H1 (cell line): Measurements from ENCODE around the gene BPIFB6. TPM values are rescaled to one million over a fixed set of nuclear protein-coding genes. Genes with fewer than 3 reads are reported as not detected.

Experiments
- BRCA1 ChIP-seq: IDR thresholded peaks from 2 replicates; pipeline ENCODE4 v1.6.1; 2012; ENCODE audit warnings: low read depth, low read length, improper control_type of control experiment
- CTBP2 ChIP-seq: IDR thresholded peaks from 2 replicates; pipeline ENCODE4 v1.7.0; 2011; ENCODE audit warnings: borderline replicate concordance, mild to moderate bottlenecking, moderate library complexity, mixed read lengths, low read length; ENCODE audit not compliant: insufficient read depth, insufficient read length
- HDAC2 ChIP-seq, 2 experiments: fragments of 300-600 bp in 1 of 2; sonication (generic) in 1 of 2; IDR thresholded peaks; 2 replicates each; pipeline ENCODE4 v1.6.1; 2011 to 2012; ENCODE audit warnings: low read depth in 2 of 2, low read length in 2 of 2, mild to moderate bottlenecking in 2 of 2, moderate library complexity in 2 of 2, borderline replicate concordance in 1 of 2, inconsistent platforms in 1 of 2
- JUND ChIP-seq: IDR thresholded peaks from 2 replicates; pipeline ENCODE4 v1.6.1; 2011; ENCODE audit warnings: mild to moderate bottlenecking, improper control_type of control experiment, low read length
- SIRT6 ChIP-seq: IDR thresholded peaks from one replicate; pipeline ENCODE4 v1.7.1; 2012; ENCODE audit warnings: low read length, inconsistent platforms
- SP4 ChIP-seq: IDR thresholded peaks from 2 replicates; pipeline ENCODE4 v1.6.1; 2012; ENCODE audit warnings: low read length, inconsistent platforms
- TEAD4 ChIP-seq: IDR thresholded peaks from 2 replicates; pipeline ENCODE4 v1.6.1; 2012; ENCODE audit warnings: low read depth, low read length, inconsistent platforms, mixed read lengths
- polyA plus RNA-seq, 7 experiments: library from polyadenylated mRNA; depleted of rRNA in 3 of 7; stranded (reverse) in 5 of 7; unstranded in 2 of 7; fragments of >200 nt in 5 of 7; fragments of 200-250 nt in 2 of 7; gene quantifications; 1 replicate in 5 of 7; 2 replicates in 1 of 7; 4 replicates in 1 of 7; pipeline versions ENCODE4 v1.2.1 to v1.2.3, GENCODE V29; 2011 to 2013; ENCODE audit warnings: missing spikeins in 2 of 7, mixed read lengths in 2 of 7
- total RNA-seq: library from RNA; stranded (reverse); fragmentation: NEBNext Ultra II Directional; extraction: Animal tissue kit (Norgen Biotek cat#: 25700); gene quantifications from 2 replicates; pipeline ENCODE4 v1.2.1, GENCODE V29; 2021

BPIFB6 gene
- total and polyA plus RNA-seq, 2 of the 8 experiments (the other 6 are each of a cell fraction or from before 2014, with no cell fraction given), result not detected

GRCh38 chr20:33010133-33010504, 21.3 kb upstream of the BPIFB6 start (continued):
- TF ChIP-seq CTBP2, result no peak
- no peak for TF ChIP-seq HDAC2 (IDR thresholded peaks at IDR 0.05; ENCODE audit: borderline replicate concordance in 1 of 2, low read depth in 2 of 2, low read length in 2 of 2)
- no peak for TF ChIP-seq BRCA1
- TF ChIP-seq SP4, result no peak
- TF ChIP-seq SIRT6, result no peak
- no peak for TF ChIP-seq TEAD4
- no peak for TF ChIP-seq JUND
- TF ChIP-seq, all 59 proteins: peak for 0
